Endometrial microvascular endothelial cells (primary cell): ENCODE data around the gene KCNE4. TPM values are rescaled to one million over a fixed set of nuclear protein-coding genes. Genes with fewer than 3 reads are reported as not detected.

Experiments used
- in situ Hi-C: cut with HindIII; loops from 2 replicates; pipeline ENCODE4 v1.10.0; 2017; ENCODE audit warnings: low sequenced_read_pairs, low pct_unique_long_range_greater_than_20kb; ENCODE audit errors: inconsistent ontology term
- total RNA-seq: library from RNA; depleted of rRNA; stranded (reverse); fragments of >200 nt; gene quantifications from one replicate; pipeline ENCODE4 v1.2.3, GENCODE V29; 2015; ENCODE audit errors: inconsistent ontology term

KCNE4 gene
- total RNA-seq, 1 donor from 2014 or later, result under 0.01 TPM

DNA sequence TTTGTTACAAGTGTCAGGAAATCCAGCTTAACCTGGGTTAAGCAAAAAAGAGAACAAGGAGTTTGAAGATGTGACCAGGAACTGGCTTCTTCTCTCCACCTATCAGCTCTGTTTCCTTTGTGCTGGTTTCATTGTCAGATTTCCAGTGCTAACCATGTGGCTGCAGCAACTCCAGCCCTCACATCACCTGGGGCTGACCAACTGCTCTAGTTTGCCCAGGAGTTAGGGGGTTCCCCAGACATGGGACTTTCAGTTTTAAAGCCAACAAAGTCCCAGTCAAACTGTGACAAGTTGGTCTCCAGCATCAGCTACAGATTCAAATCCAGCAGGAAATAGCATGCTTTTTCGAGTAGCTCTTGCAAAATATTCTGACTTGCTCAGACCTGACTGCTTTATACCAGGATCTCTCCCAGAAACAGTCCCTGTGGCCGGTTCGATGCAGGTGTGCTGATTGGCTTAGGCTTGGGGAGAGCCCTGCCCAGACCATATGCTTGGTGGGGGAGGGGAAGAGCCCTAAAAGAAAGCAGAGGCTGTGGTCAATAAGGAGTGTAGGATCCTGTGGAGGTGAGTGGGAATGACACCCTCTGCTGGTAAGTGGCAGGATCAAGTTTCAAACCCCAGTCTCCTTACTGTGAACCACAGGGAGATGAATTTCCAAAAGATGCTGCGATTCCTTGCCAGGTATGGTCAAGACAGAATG is 49.5 kb downstream of the KCNE4 start:
- in situ Hi-C loops, result no loop called here

- in situ Hi-C loops, result no loop called here
Observed at GRCh38 chr2:223102040-223102400, 50.0 kb downstream of the KCNE4 start.

DNA sequence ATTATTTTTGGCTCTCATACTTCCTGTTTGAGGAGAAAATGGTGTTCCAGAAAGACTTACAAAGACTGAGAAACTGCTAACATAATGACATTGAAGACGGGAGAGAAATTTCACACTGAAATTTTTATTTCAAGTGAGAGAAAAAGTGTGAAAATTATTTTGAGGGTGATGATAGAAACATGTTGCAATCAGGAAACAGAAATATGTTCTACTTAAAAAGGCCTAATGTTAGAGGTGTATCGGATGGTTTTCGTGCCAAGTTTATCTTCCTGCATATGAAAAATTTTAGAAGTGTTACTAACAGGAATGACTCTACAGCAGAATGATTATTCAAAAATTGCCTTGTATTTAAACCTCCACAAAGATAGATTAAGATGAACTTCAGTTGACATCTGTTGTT is 50.5 kb downstream of the KCNE4 start:
- in situ Hi-C loops, result no loop called here

- in situ Hi-C loops, result no loop called here
Observed at GRCh38 chr2:223104336-223105132, 52.5 kb downstream of the KCNE4 start.

Other genes starting within 250 kb of the KCNE4 start
- 80.4 TPM for gene ACSL3, start 191.2 kb upstream of the KCNE4 start, total RNA-seq